IPS-18c (cell line): Measurements from ENCODE around the gene HDAC9.

ENCODE experiments used
- H3K4me3 ChIP-seq: 2 replicates; pipeline ENCODE4 v1.7.0; 2013; ENCODE audit warnings: low read depth, mild to moderate bottlenecking, low read length, moderate library complexity; ENCODE audit not compliant: insufficient read depth
- H3K9me3 ChIP-seq: one replicate; pipeline ENCODE4 v1.6.1; 2013; ENCODE audit warnings: mild to moderate bottlenecking, low read length, moderate library complexity; ENCODE audit not compliant: control insufficient read depth, insufficient read depth

Gene HDAC9

GRCh38 chr7:18796216-18796615, 300.7 kb downstream of the HDAC9 start:
- no peaks in the 10 kb centered on the region for H3K9me3 ChIP-seq

GRCh38 chr7:18798088-18798906, 302.7 kb downstream of the HDAC9 start:
- no peaks in the 10 kb centered on the region for H3K9me3 ChIP-seq
- no peak overlapping the region for H3K4me3 ChIP-seq

More at GRCh38 chr7:18796216-18796615, 300.7 kb downstream of the HDAC9 start:
- H3K4me3 ChIP-seq = no peak overlapping the region

- no peak overlapping the region for H3K4me3 ChIP-seq
- no peaks in the 10 kb centered on the region for H3K9me3 ChIP-seq
Measured at GRCh38 chr7:18799899-18800298, 304.4 kb downstream of the HDAC9 start.

- Histone ChIP-seq H3K4me3 (no peak overlapping the region), H3K9me3 (no peaks in the 10 kb centered on the region)
Measured at GRCh38 chr7:18803923-18804322, 308.4 kb downstream of the HDAC9 start.

- Histone ChIP-seq H3K4me3 (no peak overlapping the region), H3K9me3 (no peaks in the 10 kb centered on the region)
Measured at GRCh38 chr7:18806177-18806576, 310.6 kb downstream of the HDAC9 start.

GRCh38 chr7:18808026-18808425, 312.5 kb downstream of the HDAC9 start:
- no peaks in the 10 kb centered on the region for H3K9me3 ChIP-seq
- H3K4me3 ChIP-seq = no peak overlapping the region

- Histone ChIP-seq H3K4me3 (no peak overlapping the region), H3K9me3 (no peaks in the 10 kb centered on the region)
Measured at GRCh38 chr7:18815261-18815960, 319.9 kb downstream of the HDAC9 start.

- no peaks in the 10 kb centered on the region for H3K9me3 ChIP-seq
- no peak overlapping the region for H3K4me3 ChIP-seq
Measured at GRCh38 chr7:18820981-18821380, 325.4 kb downstream of the HDAC9 start.

- H3K9me3 ChIP-seq = no peaks in the 10 kb centered on the region
- no peak overlapping the region for H3K4me3 ChIP-seq
Measured at GRCh38 chr7:18821554-18821953, 326.0 kb downstream of the HDAC9 start.

GRCh38 chr7:18824157-18824556, 328.6 kb downstream of the HDAC9 start:
- Histone ChIP-seq H3K9me3 (no peaks in the 10 kb centered on the region), H3K4me3 (no peak overlapping the region)

- H3K9me3 ChIP-seq = no peaks in the 10 kb centered on the region
- H3K4me3 ChIP-seq = no peak overlapping the region
Measured at GRCh38 chr7:18828260-18828993, 332.9 kb downstream of the HDAC9 start.

GRCh38 chr7:18828994-18829857, 333.7 kb downstream of the HDAC9 start:
- Histone ChIP-seq H3K4me3 (no peak overlapping the region), H3K9me3 (no peaks in the 10 kb centered on the region)

GRCh38 chr7:18829858-18830285, 334.3 kb downstream of the HDAC9 start:
- Histone ChIP-seq H3K9me3 (no peaks in the 10 kb centered on the region), H3K4me3 (no peak overlapping the region)

- H3K4me3 ChIP-seq = no peak overlapping the region
- no peaks in the 10 kb centered on the region for H3K9me3 ChIP-seq
Measured at GRCh38 chr7:18831419-18831818, 335.9 kb downstream of the HDAC9 start.

- no peaks in the 10 kb centered on the region for H3K9me3 ChIP-seq
Measured at GRCh38 chr7:18831943-18832342, 336.4 kb downstream of the HDAC9 start.

GRCh38 chr7:18834577-18834976, 339.0 kb downstream of the HDAC9 start:
- no peaks in the 10 kb centered on the region for H3K9me3 ChIP-seq
- no peak overlapping the region for H3K4me3 ChIP-seq

More at GRCh38 chr7:18831943-18832342, 336.4 kb downstream of the HDAC9 start:
- H3K4me3 ChIP-seq = no peak overlapping the region
